Bladder microvascular endothelial cell (primary cell): ENCODE data around the gene LACTBL1. TPM values are rescaled to one million over a fixed set of nuclear protein-coding genes. Genes with fewer than 3 reads are reported as not detected.

ENCODE experiments used
- total RNA-seq: library from RNA; depleted of rRNA; stranded (reverse); fragments of >200 nt; gene quantifications from 2 replicates; pipeline ENCODE4 v1.2.3, GENCODE V29; 2014

Gene LACTBL1
- total RNA-seq: not detected in 2 replicates

DNA sequence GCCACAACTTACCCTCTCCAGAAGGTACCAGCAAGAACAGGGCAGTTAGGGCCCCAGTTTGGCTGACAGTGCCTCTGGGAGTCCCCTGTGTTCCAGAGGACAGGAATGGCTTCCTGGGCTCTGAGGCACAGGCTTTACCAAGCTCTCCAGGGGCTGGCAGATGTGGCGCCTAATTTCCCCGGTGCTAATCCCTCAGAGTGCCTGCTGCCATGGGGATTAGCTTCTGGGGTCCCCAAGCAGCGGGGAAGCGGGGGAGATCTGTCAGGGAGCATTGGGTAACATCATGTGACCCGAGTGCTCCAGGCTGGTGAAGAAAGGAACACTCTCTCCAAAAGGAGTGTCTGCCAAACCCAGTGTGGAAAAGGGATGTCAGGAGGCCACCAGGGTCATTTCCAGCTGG lies at the start of gene LACTBL1:
TSS of gene LACTBL1 (minus strand) at position 107 of the 400 bp plus-strand sequence. CDS start 550 bp downstream, outside the sequence.

DNA sequence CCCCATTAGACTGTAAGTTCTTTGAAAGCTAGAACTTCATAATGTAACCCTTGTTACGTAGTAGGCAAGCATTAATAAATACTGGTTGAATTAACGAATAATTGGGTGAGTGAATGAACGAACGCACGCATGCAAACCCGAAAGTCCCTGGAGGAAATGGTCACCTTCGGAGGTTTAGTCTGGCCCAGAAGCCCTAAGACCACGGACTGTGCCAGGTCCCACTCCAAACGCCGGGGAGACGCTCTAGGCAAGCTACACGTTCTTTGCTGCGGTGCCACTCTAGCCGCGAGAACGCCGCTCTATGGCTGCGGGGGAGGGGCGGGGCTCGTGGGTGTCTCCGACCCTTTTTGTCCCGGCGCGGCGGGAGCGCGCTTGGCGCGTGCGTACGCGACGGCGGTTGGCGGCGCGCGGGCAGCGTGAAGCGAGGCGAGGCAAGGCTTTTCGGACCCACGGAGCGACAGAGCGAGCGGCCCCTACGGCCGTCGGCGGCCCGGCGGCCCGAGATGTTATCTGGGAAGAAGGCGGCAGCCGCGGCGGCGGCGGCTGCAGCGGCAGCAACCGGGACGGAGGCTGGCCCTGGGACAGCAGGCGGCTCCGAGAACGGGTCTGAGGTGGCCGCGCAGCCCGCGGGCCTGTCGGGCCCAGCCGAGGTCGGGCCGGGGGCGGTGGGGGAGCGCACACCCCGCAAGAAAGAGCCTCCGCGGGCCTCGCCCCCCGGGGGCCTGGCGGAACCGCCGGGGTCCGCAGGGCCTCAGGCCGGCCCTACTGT lies 46.6 kb upstream of the LACTBL1 start, which contains the start of gene KDM1A:
TSS of gene KDM1A (plus strand) at position 375 of the 769 bp plus-strand sequence. CDS start at position 504, 129 bp downstream.

Other genes starting within 250 kb of the LACTBL1 start
- gene TEX46, start 43.0 kb upstream of the LACTBL1 start, total RNA-seq: not detected in 2 replicates
- gene KDM1A, start 46.6 kb upstream of the LACTBL1 start, total RNA-seq: 82.2 and 99.4 TPM in 2 replicates
- gene LUZP1, start 196.0 kb upstream of the LACTBL1 start, total RNA-seq: 29.6 and 62.1 TPM in 2 replicates
- gene HTR1D, start 244.6 kb upstream of the LACTBL1 start, total RNA-seq: 0.49 and 0.69 TPM in 2 replicates